ENCODE measurements around the gene ADGRL3.
"Not testable (repeated sequence)": the region's sequence is repeated elsewhere in the genome, so short reads cannot be mapped to it uniquely, and the experiment has no call there.

ADGRL3 gene

DNA sequence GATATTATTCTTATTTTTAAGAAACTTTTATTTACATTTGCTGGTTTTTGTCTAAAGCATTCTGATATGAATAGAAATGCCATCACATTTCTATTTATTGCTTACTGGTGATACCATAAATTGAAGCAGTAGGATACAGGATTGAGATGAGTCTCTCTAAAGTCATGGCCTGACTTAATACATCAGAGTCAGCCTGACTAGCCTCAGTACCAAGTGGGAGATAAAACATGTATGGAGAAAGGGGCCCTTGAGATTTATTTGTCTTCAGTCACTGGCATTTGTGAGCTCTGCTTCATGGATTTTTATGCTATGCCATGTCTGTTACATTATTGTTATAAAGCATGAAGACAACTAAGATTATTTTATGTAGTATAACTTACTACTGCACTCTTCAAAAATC is 465.5 kb downstream of the ADGRL3 start:
- DNase-seq = no peak

- no peak for DNase-seq
These were observed 466.1 kb downstream of the ADGRL3 start for GRCh38 chr4:61666244-61666643.

DNA sequence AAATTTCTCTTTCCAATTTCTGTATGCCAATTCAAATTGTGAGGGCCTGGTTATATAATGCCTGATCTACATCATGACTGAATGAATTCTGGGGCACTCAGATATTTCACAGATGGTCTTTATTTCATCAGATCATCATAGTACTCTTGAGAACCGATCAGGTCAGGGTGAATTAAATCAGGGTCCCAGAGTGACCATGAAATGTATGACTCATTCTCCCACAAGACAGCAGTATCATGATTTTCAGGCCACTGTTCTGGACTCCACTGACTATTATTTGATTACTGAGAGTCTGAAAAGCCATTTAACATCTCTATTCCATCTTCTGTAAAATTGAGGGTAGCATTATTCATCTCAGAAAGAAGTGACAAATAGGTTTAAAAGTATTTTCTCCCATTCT is 471.5 kb downstream of the ADGRL3 start:
- no peak for DNase-seq

DNA sequence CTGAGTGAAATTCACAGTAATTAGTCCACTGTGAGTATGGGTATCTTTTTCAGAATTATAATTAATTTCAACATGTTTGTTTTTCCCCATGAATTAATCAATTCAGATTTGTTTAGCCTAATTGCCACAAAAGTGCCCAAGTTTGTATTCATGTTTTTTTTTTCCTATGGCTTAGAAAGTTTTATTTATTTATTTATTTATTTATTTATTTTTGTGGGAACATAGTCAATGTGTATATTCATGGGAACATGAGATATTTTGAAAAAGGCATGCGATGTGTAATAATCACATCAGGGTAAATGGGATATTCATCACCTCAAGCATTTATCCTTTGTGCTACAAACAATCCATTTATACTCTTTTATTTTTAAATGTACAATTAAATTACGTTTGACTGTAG is 475.3 kb downstream of the ADGRL3 start:
- DNase-seq = no peak

- DNase-seq = no peak
These were observed 478.2 kb downstream of the ADGRL3 start for GRCh38 chr4:61678297-61678696.

- DNase-seq = no peak
These were observed 493.4 kb downstream of the ADGRL3 start for GRCh38 chr4:61693520-61693919.

- DNase-seq = no peak
These were observed 514.3 kb downstream of the ADGRL3 start for GRCh38 chr4:61714387-61714911.

DNA sequence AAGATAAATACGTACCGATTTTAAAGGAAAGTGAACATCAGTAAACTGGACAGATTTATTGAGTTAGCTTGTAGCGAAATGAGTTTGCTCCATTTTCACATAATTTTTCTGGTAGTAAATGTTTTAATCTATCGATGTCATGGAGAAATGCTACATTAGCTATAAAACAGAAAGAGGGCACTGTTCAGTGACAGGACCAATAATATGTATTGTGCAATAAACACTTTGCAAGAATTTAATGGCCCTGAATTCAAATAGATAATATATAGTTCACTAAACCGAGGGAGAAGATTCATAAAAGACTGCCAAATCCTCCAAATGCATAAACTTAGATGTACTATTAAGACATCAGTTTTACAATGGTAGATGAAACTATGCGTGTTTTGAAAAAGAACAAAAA is 516.3 kb downstream of the ADGRL3 start:
- DNase-seq = no peak

DNA sequence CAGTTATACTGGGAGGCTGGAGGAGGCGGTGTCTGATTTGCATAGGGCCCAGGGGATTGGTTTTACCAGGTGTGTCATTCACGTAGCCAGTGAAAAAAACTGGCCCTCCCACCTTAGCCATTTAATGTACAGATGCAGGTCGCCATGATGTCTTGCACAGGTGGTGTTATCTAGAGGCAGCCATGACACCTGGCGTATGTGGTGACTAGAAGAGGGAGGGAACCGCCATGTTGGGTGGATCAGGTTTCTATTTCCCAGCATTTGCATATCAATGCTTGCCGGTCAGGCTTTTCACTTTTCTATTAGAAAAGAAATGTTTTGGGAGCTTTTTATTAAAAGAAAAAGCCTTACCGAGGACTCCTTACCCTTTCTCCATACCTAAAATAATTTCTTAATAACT is 523.4 kb downstream of the ADGRL3 start:
- DNase-seq = no peak

DNA sequence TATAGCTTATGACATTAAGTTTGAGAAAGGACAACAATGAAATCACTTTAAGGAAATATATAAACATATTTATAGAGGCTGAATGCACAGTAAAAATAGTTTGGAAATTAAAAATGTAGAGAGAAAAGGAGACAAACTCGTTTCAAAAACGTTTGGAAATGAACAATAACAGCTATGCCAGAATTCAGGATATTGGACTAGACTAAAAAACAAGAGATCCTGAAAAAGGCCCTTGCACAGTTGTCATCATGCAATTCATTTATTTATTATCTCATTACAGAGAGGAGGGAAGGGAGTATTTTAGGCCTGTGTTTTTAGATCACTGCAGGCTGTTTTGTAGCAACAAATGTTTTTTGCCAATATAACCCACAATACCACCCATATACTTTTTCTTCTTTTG is 527.2 kb downstream of the ADGRL3 start:
- no peak for DNase-seq

GRCh38 chr4:61734409-61734808 is 534.3 kb downstream of the ADGRL3 start:
- DNase-seq = no peak

GRCh38 chr4:61739887-61740286 is 539.8 kb downstream of the ADGRL3 start:
- DNase-seq = no peak

DNA sequence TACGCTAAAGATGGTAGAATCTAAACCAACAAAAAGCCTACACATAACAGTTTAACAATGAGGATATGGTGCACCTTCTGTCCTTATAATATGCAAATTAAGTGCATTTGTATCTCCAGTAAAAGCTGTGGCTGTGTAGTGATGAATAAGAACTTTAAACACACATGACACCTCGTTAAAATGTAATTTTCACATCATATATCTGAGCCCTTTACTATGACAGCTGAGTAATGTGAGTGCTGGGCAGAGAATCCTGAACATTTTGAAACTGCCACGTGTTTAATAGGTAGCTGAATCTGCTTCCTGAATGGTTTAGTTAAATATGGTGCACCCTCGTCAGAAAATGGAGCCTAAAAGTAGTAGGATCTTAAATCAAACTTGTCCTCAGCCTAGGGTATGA is 540.8 kb downstream of the ADGRL3 start:
- DNase-seq = no peak

- DNase-seq = no peak
These were observed 541.4 kb downstream of the ADGRL3 start for GRCh38 chr4:61741327-61742096.

DNA sequence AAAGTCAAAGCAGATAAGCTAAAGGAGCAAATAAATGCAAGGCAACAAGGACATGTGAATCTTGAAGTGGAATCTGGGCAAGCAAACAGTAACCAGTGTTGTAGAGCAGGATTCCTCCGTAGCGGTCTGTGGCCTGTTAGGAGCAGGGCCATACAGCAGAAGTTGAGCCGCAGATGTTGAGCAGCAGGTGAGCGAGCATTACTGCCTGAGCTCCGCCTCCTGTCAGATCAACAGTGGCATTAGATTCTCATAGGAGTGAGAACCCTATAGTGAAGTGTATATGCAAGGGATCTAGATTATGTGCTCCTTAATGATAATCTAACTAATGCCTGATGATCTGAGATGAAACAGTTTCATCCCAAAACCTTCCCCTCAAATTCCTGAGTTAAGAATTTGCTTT is 550.7 kb downstream of the ADGRL3 start:
- DNase-seq = no peak

DNA sequence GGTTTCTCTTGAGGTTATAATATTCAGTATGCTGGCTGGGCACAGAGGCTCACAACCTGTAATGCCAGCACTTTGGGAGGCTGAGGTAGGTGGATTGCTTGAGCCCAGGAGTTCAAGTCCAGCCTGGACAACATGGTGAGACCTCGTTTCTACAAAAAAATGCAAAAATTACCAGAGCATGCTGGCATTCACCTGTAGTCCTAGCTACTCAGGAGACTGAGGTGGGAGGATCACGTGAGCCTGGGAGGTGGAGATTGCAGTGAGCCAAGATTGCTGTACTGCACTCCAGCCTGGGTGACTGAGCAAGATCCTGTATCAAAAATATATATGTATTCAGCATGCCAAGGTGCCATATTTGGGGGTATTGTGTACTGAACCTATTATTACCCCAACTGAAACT is 552.5 kb downstream of the ADGRL3 start:
- no peak for DNase-seq

DNA sequence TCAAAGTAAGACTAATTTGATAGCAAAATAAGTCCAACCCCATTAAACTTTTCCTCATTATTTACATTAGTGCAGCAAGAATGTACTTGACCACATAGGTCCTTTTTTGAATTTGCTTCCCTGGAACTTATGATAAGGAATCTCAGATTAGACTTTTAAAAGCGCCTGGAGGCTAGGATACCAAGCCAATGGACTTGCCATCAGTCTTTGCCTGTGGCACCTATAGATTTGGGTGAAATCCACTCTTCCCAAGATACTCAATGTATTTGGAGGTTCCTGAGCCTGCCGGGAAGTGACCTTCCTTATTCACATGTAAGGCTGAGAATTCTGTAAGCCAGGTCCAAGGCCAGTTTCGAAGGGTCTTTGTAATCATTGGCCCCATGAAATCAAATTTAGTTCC is 553.6 kb downstream of the ADGRL3 start:
- no peak for DNase-seq

GRCh38 chr4:61756937-61757336 is 556.8 kb downstream of the ADGRL3 start:
- not testable (repeated sequence) for DNase-seq

- not testable (repeated sequence) for DNase-seq
These were observed 557.9 kb downstream of the ADGRL3 start for GRCh38 chr4:61757983-61758382.

GRCh38 chr4:61758596-61758995 is 558.5 kb downstream of the ADGRL3 start:
- DNase-seq = not testable (repeated sequence)

DNA sequence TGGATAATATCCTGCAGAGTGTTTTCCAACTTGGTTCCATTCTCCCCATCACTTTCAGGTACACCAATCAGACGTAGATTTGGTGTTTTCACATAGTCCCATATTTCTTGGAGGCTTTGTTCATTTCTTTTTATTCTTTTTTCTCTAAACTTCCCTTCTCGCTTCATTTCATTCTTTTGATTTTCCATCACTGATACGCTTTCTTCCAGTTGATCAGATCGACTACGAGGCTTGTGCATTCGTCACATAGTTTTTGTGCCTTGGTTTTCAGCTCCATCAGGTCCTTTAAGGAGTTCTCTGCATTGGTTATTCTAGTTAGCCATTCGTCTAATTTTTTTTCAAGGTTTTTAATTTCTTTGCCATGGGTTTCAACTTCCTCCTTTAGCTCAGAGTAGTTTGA is 559.1 kb downstream of the ADGRL3 start:
- not testable (repeated sequence) for DNase-seq

DNA sequence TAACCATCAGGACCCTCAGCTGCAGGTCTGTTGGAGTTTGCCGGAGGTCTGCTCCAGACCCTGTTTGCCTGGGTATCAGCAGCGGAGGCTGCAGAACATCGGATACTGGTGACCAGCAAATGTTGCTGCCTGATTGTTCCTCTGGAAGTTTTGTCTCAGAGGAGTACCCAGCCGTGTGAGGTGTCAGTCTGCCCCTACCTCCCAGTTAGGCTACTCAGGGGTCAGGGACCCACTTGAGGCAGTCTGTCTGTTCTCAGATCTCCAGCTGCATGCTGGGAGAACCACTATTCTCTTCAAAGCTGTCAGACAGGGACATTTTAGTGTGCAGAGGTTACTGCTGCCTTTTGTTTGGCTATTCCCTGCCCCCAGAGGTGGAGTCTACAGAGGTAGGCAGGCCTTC is 559.8 kb downstream of the ADGRL3 start:
- not testable (repeated sequence) for DNase-seq

- no peak for DNase-seq
These were observed 560.7 kb downstream of the ADGRL3 start for GRCh38 chr4:61760820-61761219.

DNA sequence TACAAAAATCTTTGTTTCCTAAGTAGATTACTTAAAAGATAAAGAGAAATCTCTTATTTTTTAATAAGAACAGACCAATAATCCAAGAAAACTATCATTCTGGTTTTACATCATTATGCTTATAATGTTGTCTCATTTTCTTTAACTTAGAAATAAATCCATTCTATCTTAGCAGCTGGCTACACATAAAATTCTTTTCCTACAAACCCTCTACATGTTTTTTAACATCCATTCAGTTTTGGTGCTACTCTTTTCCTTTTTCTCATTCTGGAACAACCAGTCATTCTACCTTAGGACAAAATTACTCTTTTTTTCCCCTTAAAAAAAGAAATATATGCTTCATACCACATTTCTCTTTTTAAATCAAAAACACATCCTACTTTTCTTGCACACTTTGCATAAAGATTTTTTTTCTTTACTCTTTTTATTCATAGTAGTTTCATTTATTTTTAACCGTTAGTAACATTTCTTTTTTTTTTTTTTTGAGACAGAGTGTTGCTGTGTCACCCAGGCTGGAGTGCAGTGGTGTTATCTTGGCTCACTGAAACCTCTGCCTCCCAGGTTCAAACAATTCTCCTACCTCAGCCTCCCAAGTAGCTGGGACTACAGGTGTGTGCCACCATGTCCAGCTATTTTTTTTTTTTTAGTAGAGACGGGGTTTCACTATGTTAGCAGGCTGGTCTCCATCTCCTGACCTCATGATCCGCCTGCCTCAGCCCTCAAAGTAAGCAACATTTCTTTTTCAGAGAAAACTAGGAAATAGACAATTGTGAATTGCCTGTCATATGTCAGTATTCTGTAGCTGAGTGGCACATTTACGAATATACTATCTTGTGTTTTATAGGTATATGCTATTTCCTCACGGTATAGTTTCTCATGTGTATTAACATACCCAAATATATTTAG is 562.8 kb downstream of the ADGRL3 start:
- no peak for DNase-seq
